HepG2 (cell line): ENCODE results near the gene RNFT2. TPM values are rescaled to one million over a fixed set of nuclear protein-coding genes. Genes with fewer than 3 reads are reported as not detected.

ENCODE experiments used
- ATAC-seq: fragments of 200-7000 bp; cut with Tn5 transposase; 3 replicates; pipeline ENCODE4 v1.9.1; 2020; ENCODE audit warnings: mild to moderate bottlenecking, moderate library complexity
- BruUV-seq: library from RNA; stranded (reverse); fragments of 400-500 nt; replicated peaks from 2 replicates; lab custom pipeline; 2021; lab: Mats Ljungman, UMichigan
- CTCF ChIA-PET: fragments of 300-600 bp; formaldehyde crosslinking; extraction: SDS; loops from one replicate; lab custom pipeline; 2021; ENCODE audit warnings: low total read pairs, inconsistent platforms, low intra/inter-chr PET ratio; lab: Yijun Ruan, JAX
- POLR2A ChIA-PET: fragments of 350-600 bp; sonication (Branson Sonifier 250); formaldehyde crosslinking; loops from one replicate; lab custom pipeline; 2020; ENCODE audit warnings: antibody characterized with exemption, inconsistent platforms; lab: Yijun Ruan, JAX
- DNase-seq: peaks from one replicate; pipeline ENCODE4 v3.0.0-alpha.2; 2015; ENCODE audit warnings: low spot score
- FAIRE-seq: peaks from 3 replicates; lab custom pipeline; 2011; peaks lifted over from hg19 to GRCh38; lab: Jason Lieb, UNC
- H2AFZ ChIP-seq: one replicate; pipeline ENCODE4 v1.6.1; 2011; ENCODE audit warnings: low read length, inconsistent platforms
- H3K27ac ChIP-seq: fragments of 300-600 bp; 3 replicates; pipeline ENCODE4 v1.8.0; 2011; ENCODE audit warnings: mixed run types, mild to moderate bottlenecking, mixed read lengths, low read length, inconsistent platforms; ENCODE audit not compliant: insufficient read depth; ENCODE audit errors: extremely low read length
- H3K27me3 ChIP-seq, 2 experiments: fragments of 200-600 bp in 1 of 2; 2 replicates in 1 of 2; 3 replicates in 1 of 2; pipeline versions ENCODE4 v1.6.0 to v1.8.0; 2011; ENCODE audit warnings: low read length in 2 of 2, mild to moderate bottlenecking in 2 of 2, moderate library complexity in 2 of 2, inconsistent platforms in 1 of 2; ENCODE audit not compliant: insufficient read depth in 2 of 2, control insufficient read depth in 1 of 2
- H3K36me3 ChIP-seq, 2 experiments: fragments of 200-600 bp in 1 of 2; replicated peaks in 1 of 2; 2 replicates in 1 of 2; 3 replicates in 1 of 2; pipeline versions ENCODE4 v1.5.1 to v1.8.0; 2011; ENCODE audit warnings: low read length in 2 of 2, inconsistent platforms in 1 of 2; ENCODE audit not compliant: insufficient read depth in 2 of 2, control insufficient read depth in 1 of 2
- H3K4me1 ChIP-seq: 2 replicates; pipeline ENCODE4 v1.5.1; 2012; ENCODE audit warnings: low read length, inconsistent platforms; ENCODE audit not compliant: insufficient read depth
- H3K4me2 ChIP-seq: 2 replicates; pipeline ENCODE4 v1.6.0; 2011; ENCODE audit warnings: low read depth, low read length, inconsistent platforms
- H3K4me3 ChIP-seq, 3 experiments: fragments of 200-600 bp in 1 of 3; sonication (generic), shearing (Covaris generic) in 1 of 3; replicated peaks in 1 of 3; 2 replicates each; pipeline ENCODE4 v1.5.1; 2011 to 2016; ENCODE audit warnings: low read length in 3 of 3, inconsistent platforms in 2 of 3, low read depth in 2 of 3, mild to moderate bottlenecking in 2 of 3, control low read depth in 1 of 3, mixed read lengths in 1 of 3; ENCODE audit not compliant: insufficient read depth in 1 of 3
- H3K79me2 ChIP-seq: one replicate; pipeline ENCODE4 v1.6.1; 2011; ENCODE audit warnings: low read length, inconsistent platforms; ENCODE audit not compliant: insufficient read depth
- H3K9ac ChIP-seq: 2 replicates; pipeline ENCODE4 v1.6.0; 2011; ENCODE audit warnings: mild to moderate bottlenecking, low read depth, low read length, inconsistent platforms; ENCODE audit not compliant: insufficient read depth
- H3K9me3 ChIP-seq: 2 replicates; pipeline ENCODE4 v1.5.1; 2012; ENCODE audit warnings: mild to moderate bottlenecking, low read length
- H4K20me1 ChIP-seq: 2 replicates; pipeline ENCODE4 v1.6.0; 2011; ENCODE audit warnings: inconsistent platforms, mild to moderate bottlenecking, low read length, moderate library complexity; ENCODE audit not compliant: insufficient read depth
- AGO2 ChIP-seq: fragments of 200-400 bp; formaldehyde crosslinking; optimal IDR thresholded peaks from 2 replicates; pipeline ENCODE3; 2017; ENCODE audit warnings: mild to moderate bottlenecking, low read depth, low read length, moderate library complexity
- ERF ChIP-seq: IDR thresholded peaks from 2 replicates; pipeline ENCODE4 v1.6.1; 2018; ENCODE audit warnings: missing biosample characterization, missing genetic modification reagents
- HCFC1 ChIP-seq: fragments of 150-350 bp; IDR thresholded peaks from 2 replicates; pipeline ENCODE4 v1.6.1; 2014; ENCODE audit warnings: low read depth, low read length
- HNRNPL ChIP-seq: fragments of 200-400 bp; formaldehyde crosslinking; IDR thresholded peaks from 2 replicates; pipeline ENCODE4 v1.6.1; 2017; ENCODE audit warnings: mild to moderate bottlenecking, low read depth, low read length
- KDM3A ChIP-seq: IDR thresholded peaks from 2 replicates; pipeline ENCODE4 v1.6.1; 2018; ENCODE audit warnings: low read depth, missing compliant biosample characterization
- RNF2 ChIP-seq: fragments of 450-650 bp; conservative IDR thresholded peaks from 2 replicates; pipeline ENCODE4 v1.6.1; 2016; ENCODE audit warnings: low read depth
- STAG1 ChIP-seq: sonication (generic); formaldehyde crosslinking; IDR thresholded peaks from 2 replicates; pipeline ENCODE4 v1.4.0; 2020; ENCODE audit warnings: missing genetic modification reagents
- THAP11 ChIP-seq: IDR thresholded peaks from 2 replicates; pipeline ENCODE4 v1.6.1; 2016; ENCODE audit warnings: missing biosample characterization, missing genetic modification reagents
- ZNF225 ChIP-seq: sonication (generic); formaldehyde crosslinking; IDR thresholded peaks from 2 replicates; pipeline ENCODE4 v1.4.0; 2020; ENCODE audit warnings: mild to moderate bottlenecking, missing genetic modification reagents
- ZNF33A ChIP-seq: sonication (generic); formaldehyde crosslinking; IDR thresholded peaks from 2 replicates; pipeline ENCODE4 v1.5.1; 2020; ENCODE audit warnings: missing genetic modification reagents, mild to moderate bottlenecking, moderate library complexity, borderline replicate concordance
- in situ Hi-C: cut with HindIII; loops from 2 replicates; pipeline ENCODE4 v1.10.0; 2017; ENCODE audit warnings: low pct_unique_long_range_greater_than_20kb; ENCODE audit not compliant: extremely low pct_ligation_motif_present
- intact Hi-C: fragments of 100-400 bp; cut with micrococcal nuclease; formaldehyde crosslinking; loops from one replicate; pipeline ENCODE4 v1.10.0; 2022; ENCODE audit not compliant: unreplicated experiment
- polyA plus RNA-seq, 8 experiments: library from polyadenylated mRNA; depleted of rRNA in 3 of 8; stranded (reverse) in 7 of 8; unstranded in 1 of 8; fragments of >200 nt; fragmentation: Illumina TruSeq in 4 of 8; extraction: Trizol in 4 of 8; gene quantifications; 2 replicates each; pipeline versions ENCODE4 v1.2.1 to v1.2.3, GENCODE V29; 2011 to 2016; ENCODE audit warnings: low read depth in 4 of 8, missing spikeins in 1 of 8, mixed read lengths in 1 of 8; ENCODE audit not compliant: insufficient read depth in 1 of 8
- total RNA-seq, 5 experiments: library from RNA; depleted of rRNA; stranded (reverse); fragments of >200 nt; fragmentation: Illumina TruSeq; extraction: Trizol; gene quantifications; 2 replicates each; pipeline ENCODE4 v1.2.3, GENCODE V29; 2016; ENCODE audit warnings: low read depth in 1 of 5
- TF ChIP-seq, protein P1 (sequence below): sonication (generic); formaldehyde crosslinking; IDR thresholded peaks from 2 replicates; pipeline ENCODE4 v1.4.0; 2020; ENCODE audit warnings: missing genetic modification reagents, borderline replicate concordance
- TF ChIP-seq, protein P2 (sequence below): sonication (generic); formaldehyde crosslinking; IDR thresholded peaks from 2 replicates; pipeline ENCODE4 v1.4.0; 2020; ENCODE audit warnings: missing genetic modification reagents
- TF ChIP-seq, protein P3 (sequence below): sonication (generic); formaldehyde crosslinking; IDR thresholded peaks from 2 replicates; pipeline ENCODE4 v1.8.1; 2023; ENCODE audit warnings: mild to moderate bottlenecking, missing genetic modification reagents

The RNFT2 gene
- total and polyA plus RNA-seq, 2 of the 13 experiments (the other 11 are each of a cell fraction or from before 2014, with no cell fraction given): 3.3 to 8.3 TPM

DNA sequence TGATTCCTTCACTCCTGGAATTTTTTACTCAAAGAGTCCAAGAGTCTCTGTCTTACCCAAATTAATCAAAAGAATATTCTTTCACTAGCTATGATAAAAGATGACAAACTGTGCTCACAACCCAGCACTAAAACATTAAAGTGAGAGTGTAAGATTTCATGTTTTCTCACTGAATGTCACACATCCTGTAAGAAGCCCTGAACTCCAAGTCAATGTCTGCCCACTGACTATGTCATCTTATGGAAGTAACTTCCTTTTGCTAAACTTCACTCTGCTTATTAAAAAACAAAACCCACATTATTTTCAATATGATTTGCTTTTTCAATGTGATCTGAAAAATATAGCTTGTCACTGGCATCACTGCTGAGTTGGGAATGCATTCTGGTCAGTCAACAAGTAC is 15.9 kb upstream of the RNFT2 start:
- peaks cover 32% of the 10 kb centered on the region for H3K79me2 ChIP-seq
- BruUV-seq: no TSS peak
- ChIA-PET CTCF (no interaction called here), POLR2A (no interaction called here)
- no peak overlapping the region for H3K4me2 ChIP-seq
- FAIRE-seq: no peak
- H3K9me3 ChIP-seq: no peaks in the 10 kb centered on the region
- no peak overlapping the region for H3K9ac ChIP-seq
- no peak overlapping the region for H3K4me3 ChIP-seq
- 0 out of 2 replicates have a peak, but pooled peaks cover 7% of the 10 kb centered on the region for H4K20me1 ChIP-seq
- intact Hi-C loops: no loop called here
- no peak overlapping the region for H3K27ac ChIP-seq
- peaks cover 18 to 64% of the 10 kb centered on the region in 2 experiments for H3K36me3 ChIP-seq
- no peak overlapping the region for H2AFZ ChIP-seq
- no peaks in the 10 kb centered on the region for H3K27me3 ChIP-seq
- H3K4me1 ChIP-seq: peaks cover 14% of the 10 kb centered on the region
- DNase-seq: no peak
- in situ Hi-C loops: no loop called here
- no peak for ATAC-seq
- TF ChIP-seq, protein P1, sequence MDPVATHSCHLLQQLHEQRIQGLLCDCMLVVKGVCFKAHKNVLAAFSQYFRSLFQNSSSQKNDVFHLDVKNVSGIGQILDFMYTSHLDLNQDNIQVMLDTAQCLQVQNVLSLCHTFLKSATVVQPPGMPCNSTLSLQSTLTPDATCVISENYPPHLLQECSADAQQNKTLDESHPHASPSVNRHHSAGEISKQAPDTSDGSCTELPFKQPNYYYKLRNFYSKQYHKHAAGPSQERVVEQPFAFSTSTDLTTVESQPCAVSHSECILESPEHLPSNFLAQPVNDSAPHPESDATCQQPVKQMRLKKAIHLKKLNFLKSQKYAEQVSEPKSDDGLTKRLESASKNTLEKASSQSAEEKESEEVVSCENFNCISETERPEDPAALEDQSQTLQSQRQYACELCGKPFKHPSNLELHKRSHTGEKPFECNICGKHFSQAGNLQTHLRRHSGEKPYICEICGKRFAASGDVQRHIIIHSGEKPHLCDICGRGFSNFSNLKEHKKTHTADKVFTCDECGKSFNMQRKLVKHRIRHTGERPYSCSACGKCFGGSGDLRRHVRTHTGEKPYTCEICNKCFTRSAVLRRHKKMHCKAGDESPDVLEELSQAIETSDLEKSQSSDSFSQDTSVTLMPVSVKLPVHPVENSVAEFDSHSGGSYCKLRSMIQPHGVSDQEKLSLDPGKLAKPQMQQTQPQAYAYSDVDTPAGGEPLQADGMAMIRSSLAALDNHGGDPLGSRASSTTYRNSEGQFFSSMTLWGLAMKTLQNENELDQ (CRISPR knock-in tag): no peak
- TF ChIP-seq ZNF33A (no peak), HCFC1 (no peak), AGO2 (no peak), ZNF225 (CRISPR knock-in tag) (no peak), ERF (CRISPR knock-in tag) (no peak), THAP11 (CRISPR knock-in tag) (no peak), HNRNPL (no peak), STAG1 (CRISPR knock-in tag) (no peak), KDM3A (CRISPR knock-in tag) (no peak), RNF2 (no peak)
- TF ChIP-seq, protein P2, sequence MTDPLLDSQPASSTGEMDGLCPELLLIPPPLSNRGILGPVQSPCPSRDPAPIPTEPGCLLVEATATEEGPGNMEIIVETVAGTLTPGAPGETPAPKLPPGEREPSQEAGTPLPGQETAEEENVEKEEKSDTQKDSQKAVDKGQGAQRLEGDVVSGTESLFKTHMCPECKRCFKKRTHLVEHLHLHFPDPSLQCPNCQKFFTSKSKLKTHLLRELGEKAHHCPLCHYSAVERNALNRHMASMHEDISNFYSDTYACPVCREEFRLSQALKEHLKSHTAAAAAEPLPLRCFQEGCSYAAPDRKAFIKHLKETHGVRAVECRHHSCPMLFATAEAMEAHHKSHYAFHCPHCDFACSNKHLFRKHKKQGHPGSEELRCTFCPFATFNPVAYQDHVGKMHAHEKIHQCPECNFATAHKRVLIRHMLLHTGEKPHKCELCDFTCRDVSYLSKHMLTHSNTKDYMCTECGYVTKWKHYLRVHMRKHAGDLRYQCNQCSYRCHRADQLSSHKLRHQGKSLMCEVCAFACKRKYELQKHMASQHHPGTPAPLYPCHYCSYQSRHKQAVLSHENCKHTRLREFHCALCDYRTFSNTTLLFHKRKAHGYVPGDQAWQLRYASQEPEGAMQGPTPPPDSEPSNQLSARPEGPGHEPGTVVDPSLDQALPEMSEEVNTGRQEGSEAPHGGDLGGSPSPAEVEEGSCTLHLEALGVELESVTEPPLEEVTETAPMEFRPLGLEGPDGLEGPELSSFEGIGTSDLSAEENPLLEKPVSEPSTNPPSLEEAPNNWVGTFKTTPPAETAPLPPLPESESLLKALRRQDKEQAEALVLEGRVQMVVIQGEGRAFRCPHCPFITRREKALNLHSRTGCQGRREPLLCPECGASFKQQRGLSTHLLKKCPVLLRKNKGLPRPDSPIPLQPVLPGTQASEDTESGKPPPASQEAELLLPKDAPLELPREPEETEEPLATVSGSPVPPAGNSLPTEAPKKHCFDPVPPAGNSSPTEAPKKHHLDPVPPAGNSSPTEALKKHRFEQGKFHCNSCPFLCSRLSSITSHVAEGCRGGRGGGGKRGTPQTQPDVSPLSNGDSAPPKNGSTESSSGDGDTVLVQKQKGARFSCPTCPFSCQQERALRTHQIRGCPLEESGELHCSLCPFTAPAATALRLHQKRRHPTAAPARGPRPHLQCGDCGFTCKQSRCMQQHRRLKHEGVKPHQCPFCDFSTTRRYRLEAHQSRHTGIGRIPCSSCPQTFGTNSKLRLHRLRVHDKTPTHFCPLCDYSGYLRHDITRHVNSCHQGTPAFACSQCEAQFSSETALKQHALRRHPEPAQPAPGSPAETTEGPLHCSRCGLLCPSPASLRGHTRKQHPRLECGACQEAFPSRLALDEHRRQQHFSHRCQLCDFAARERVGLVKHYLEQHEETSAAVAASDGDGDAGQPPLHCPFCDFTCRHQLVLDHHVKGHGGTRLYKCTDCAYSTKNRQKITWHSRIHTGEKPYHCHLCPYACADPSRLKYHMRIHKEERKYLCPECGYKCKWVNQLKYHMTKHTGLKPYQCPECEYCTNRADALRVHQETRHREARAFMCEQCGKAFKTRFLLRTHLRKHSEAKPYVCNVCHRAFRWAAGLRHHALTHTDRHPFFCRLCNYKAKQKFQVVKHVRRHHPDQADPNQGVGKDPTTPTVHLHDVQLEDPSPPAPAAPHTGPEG: no peak
- TF ChIP-seq, protein P3, sequence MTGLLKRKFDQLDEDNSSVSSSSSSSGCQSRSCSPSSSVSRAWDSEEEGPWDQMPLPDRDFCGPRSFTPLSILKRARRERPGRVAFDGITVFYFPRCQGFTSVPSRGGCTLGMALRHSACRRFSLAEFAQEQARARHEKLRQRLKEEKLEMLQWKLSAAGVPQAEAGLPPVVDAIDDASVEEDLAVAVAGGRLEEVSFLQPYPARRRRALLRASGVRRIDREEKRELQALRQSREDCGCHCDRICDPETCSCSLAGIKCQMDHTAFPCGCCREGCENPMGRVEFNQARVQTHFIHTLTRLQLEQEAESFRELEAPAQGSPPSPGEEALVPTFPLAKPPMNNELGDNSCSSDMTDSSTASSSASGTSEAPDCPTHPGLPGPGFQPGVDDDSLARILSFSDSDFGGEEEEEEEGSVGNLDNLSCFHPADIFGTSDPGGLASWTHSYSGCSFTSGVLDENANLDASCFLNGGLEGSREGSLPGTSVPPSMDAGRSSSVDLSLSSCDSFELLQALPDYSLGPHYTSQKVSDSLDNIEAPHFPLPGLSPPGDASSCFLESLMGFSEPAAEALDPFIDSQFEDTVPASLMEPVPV: no peak
